DND-41 (cell line): ENCODE measurements around the gene TMEM175.

Experiments used
- ATAC-seq: fragments of 200-7000 bp; cut with Tn5 transposase; 3 replicates; pipeline ENCODE4 v1.9.1; 2021; ENCODE audit warnings: low read depth; ENCODE audit not compliant: insufficient read depth
- DNase-seq: peaks from one replicate; pipeline ENCODE4 v3.0.0-alpha.2; 2020
- H2AFZ ChIP-seq: 2 replicates; pipeline ENCODE4 v1.6.0; 2012; ENCODE audit warnings: low read depth, low read length
- H3K27ac ChIP-seq: 2 replicates; pipeline ENCODE4 v1.5.1; 2012; ENCODE audit warnings: low read length, inconsistent platforms
- H3K27me3 ChIP-seq: fragments of 200-600 bp; sonication (generic); 2 replicates; pipeline ENCODE4 v1.6.0; 2012; ENCODE audit warnings: low read length, mild to moderate bottlenecking, inconsistent platforms; ENCODE audit not compliant: insufficient read depth, poor library complexity
- H3K36me3 ChIP-seq: 2 replicates; pipeline ENCODE4 v1.5.1; 2012; ENCODE audit warnings: low read length, inconsistent platforms; ENCODE audit not compliant: insufficient read depth
- H3K4me1 ChIP-seq: 2 replicates; pipeline ENCODE4 v1.5.1; 2012; ENCODE audit warnings: mild to moderate bottlenecking, low read length; ENCODE audit not compliant: insufficient read depth
- H3K4me2 ChIP-seq: 2 replicates; pipeline ENCODE4 v1.6.0; 2012; ENCODE audit warnings: mild to moderate bottlenecking, moderate library complexity, low read length, inconsistent platforms; ENCODE audit not compliant: insufficient read depth
- H3K4me3 ChIP-seq, 2 experiments: fragments of 200-600 bp in 1 of 2; shearing (Covaris generic) in 1 of 2; 2 replicates each; pipeline ENCODE4 v1.5.1; 2012 to 2016; ENCODE audit warnings: inconsistent platforms in 2 of 2, low read length in 2 of 2, mild to moderate bottlenecking in 2 of 2, low read depth in 1 of 2, moderate library complexity in 1 of 2
- H3K79me2 ChIP-seq: 2 replicates; pipeline ENCODE4 v1.6.0; 2012; ENCODE audit warnings: low read length, inconsistent platforms; ENCODE audit not compliant: insufficient read depth
- H3K9ac ChIP-seq: 2 replicates; pipeline ENCODE4 v1.6.0; 2012; ENCODE audit warnings: low read depth, mild to moderate bottlenecking, inconsistent platforms, low read length, moderate library complexity
- H3K9me3 ChIP-seq: 2 replicates; pipeline ENCODE4 v1.5.1; 2012; ENCODE audit warnings: low read length, moderate library complexity, mild to moderate bottlenecking, inconsistent platforms; ENCODE audit not compliant: insufficient read depth, severe bottlenecking
- H4K20me1 ChIP-seq: 2 replicates; pipeline ENCODE4 v1.6.0; 2012; ENCODE audit warnings: low read length; ENCODE audit not compliant: insufficient read depth
- CTCF ChIP-seq: IDR thresholded peaks from 2 replicates; pipeline ENCODE4 v1.5.1; 2012; ENCODE audit warnings: borderline replicate concordance, low read length, moderate library complexity, mild to moderate bottlenecking; ENCODE audit not compliant: poor library complexity, severe bottlenecking; ENCODE audit errors: extremely low read depth
- EZH2 ChIP-seq: IDR thresholded peaks from 3 replicates; pipeline ENCODE4 v1.6.1; 2012; ENCODE audit warnings: borderline replicate concordance, low read depth, mild to moderate bottlenecking, moderate library complexity, low read length, inconsistent platforms; ENCODE audit not compliant: severe bottlenecking

The TMEM175 gene

GRCh38 chr4:1001561-1002130 lies 69.4 kb downstream of the TMEM175 start:
- no peak overlapping the region for H3K4me3 ChIP-seq
- TF ChIP-seq CTCF = no peak
- TF ChIP-seq EZH2 = no peak
- ATAC-seq = no peak
- DNase-seq = no peak
- H3K79me2 ChIP-seq = no peaks in the 10 kb centered on the region
- H3K27me3 ChIP-seq = no peaks in the 10 kb centered on the region
- H3K36me3 ChIP-seq = no peaks in the 10 kb centered on the region
- H3K4me2 ChIP-seq = no peak overlapping the region
- peaks cover 3% of the 10 kb centered on the region; the same call in 1 of the 2 replicates for H4K20me1 ChIP-seq
- no peak overlapping the region for H3K9ac ChIP-seq
- H3K9me3 ChIP-seq = no peaks in the 10 kb centered on the region
- H3K4me1 ChIP-seq = no peaks in the 10 kb centered on the region
- no peak overlapping the region for H2AFZ ChIP-seq
- no peak overlapping the region for H3K27ac ChIP-seq

GRCh38 chr4:1002131-1002630 lies 69.9 kb downstream of the TMEM175 start:
- H4K20me1 ChIP-seq = peaks cover 3% of the 10 kb centered on the region; the same call in 1 of the 2 replicates
- DNase-seq (no peak), ATAC-seq (no peak)
- no peaks in the 10 kb centered on the region for H3K36me3 ChIP-seq
- H3K4me2 ChIP-seq = no peak overlapping the region
- H3K9ac ChIP-seq = no peak overlapping the region
- no peaks in the 10 kb centered on the region for H3K79me2 ChIP-seq
- H3K4me1 ChIP-seq = no peaks in the 10 kb centered on the region
- no peak overlapping the region for H3K4me3 ChIP-seq
- no peak overlapping the region for H2AFZ ChIP-seq
- H3K9me3 ChIP-seq = no peaks in the 10 kb centered on the region
- TF ChIP-seq EZH2 (no peak), CTCF (no peak)
- H3K27ac ChIP-seq = no peak overlapping the region
- no peaks in the 10 kb centered on the region for H3K27me3 ChIP-seq

- H2AFZ ChIP-seq = no peak overlapping the region
These were observed 70.5 kb downstream of the TMEM175 start for GRCh38 chr4:1002631-1003251.

More at GRCh38 chr4:1002631-1003251, 70.5 kb downstream of the TMEM175 start:
- TF ChIP-seq EZH2 = no peak
- no peak for TF ChIP-seq CTCF
- Histone ChIP-seq H3K36me3 (no peaks in the 10 kb centered on the region), H4K20me1 (peaks cover 3% of the 10 kb centered on the region; the same call in 1 of the 2 replicates), H3K4me3 (no peak overlapping the region), H3K27me3 (no peaks in the 10 kb centered on the region), H3K4me2 (no peak overlapping the region), H3K9me3 (no peaks in the 10 kb centered on the region), H3K9ac (no peak overlapping the region), H3K79me2 (no peaks in the 10 kb centered on the region), H3K27ac (no peak overlapping the region), H3K4me1 (no peaks in the 10 kb centered on the region)
- ATAC-seq = no peak
- DNase-seq = no peak
